ENCODE results near the gene DEFB112.

DEFB112 gene, protein sequence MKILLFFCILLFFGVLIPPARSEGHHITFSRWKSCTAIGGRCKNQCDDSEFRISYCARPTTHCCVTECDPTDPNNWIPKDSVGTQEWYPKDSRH

GRCh38 chr6:50049829-50050228, at the start of gene DEFB112:
DEFB112 (minus strand) TSS chr6:50049929; CDS start chr6:50049869, 60 bp downstream.
- no peak for DNase-seq (ENCODE audit: low spot score)

DNA sequence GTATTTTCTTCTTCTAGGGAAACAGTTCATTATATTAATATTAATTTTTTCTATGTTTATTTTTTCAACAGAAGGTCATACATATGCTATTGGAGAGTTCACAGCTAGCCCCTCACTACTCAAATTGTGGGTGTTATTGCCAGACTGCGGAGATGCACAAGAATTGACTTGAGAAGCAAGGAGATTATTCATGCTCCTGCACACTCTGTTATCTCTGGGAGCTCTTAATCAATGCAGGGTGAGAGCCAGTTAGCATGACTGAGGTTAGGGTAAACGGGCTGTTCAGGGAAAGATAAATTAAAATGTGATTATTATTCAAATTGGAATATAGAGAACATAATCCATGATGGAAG, 48.9 kb upstream of the DEFB112 start:
- DNase-seq (ENCODE audit: low spot score): no peak

GRCh38 chr6:50097966-50098640, 48.4 kb upstream of the DEFB112 start:
- no peak for DNase-seq (ENCODE audit: low spot score)

- no peak for DNase-seq (ENCODE audit: low spot score)
These were observed 46.6 kb upstream of the DEFB112 start for GRCh38 chr6:50096296-50096695.

DNA sequence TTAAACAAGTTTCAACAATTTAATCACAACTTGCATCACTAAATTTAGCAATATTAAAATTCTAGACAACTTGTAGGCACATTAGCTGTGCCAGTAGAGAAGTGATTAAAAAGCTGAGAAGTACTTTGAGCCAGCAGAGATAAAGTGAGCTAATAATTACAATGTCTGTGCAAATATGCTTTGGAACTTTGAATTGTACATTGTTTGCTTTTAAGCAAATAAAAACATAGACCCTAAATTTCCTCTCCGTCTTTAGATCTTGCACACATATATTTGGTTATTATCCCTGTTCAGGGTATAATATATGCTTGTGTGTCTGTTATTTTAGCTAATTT, 44.2 kb upstream of the DEFB112 start:
- DNase-seq (ENCODE audit: low spot score): no peak

- no peak for DNase-seq (ENCODE audit: low spot score)
These were observed 43.6 kb upstream of the DEFB112 start for GRCh38 chr6:50093116-50093937.

- DNase-seq (ENCODE audit: low spot score): no peak
These were observed 41.9 kb upstream of the DEFB112 start for GRCh38 chr6:50091641-50092040.

GRCh38 chr6:50089911-50090310, 40.2 kb upstream of the DEFB112 start:
- DNase-seq (ENCODE audit: low spot score): no peak

DNA sequence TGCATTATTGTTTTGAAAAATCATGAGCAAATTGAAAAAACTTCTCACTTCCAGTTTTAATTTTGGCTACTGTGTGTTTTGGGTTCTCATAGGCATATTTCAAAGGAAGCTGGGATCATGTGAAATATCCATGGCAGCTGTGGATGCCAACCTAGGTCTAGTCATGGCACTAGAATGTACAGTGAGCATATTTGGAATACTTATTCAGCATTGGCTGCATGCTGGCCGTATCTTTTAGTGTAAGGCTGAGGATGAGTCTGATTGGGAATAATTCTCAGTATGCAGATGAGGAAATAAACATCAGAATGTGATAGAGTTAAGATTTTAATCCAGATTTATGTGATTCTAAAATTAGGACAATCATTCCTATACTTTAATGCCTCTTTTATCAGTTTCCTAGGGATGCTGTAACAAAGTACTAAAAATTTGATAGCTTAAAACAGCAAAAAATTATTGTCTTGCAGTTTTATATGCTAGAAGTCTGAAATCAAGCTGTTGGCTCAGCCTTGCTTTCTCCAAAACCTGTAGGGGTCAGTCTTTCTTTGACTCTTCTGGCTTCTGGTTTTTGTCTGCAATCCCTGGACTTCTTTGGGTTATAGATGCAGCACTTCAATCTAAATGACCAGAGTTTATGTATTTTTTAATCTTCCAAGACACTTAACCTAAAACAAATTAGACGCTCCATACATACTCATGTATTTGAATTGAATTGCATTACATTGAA, 37.7 kb upstream of the DEFB112 start:
- no peak for DNase-seq (ENCODE audit: low spot score)

DNA sequence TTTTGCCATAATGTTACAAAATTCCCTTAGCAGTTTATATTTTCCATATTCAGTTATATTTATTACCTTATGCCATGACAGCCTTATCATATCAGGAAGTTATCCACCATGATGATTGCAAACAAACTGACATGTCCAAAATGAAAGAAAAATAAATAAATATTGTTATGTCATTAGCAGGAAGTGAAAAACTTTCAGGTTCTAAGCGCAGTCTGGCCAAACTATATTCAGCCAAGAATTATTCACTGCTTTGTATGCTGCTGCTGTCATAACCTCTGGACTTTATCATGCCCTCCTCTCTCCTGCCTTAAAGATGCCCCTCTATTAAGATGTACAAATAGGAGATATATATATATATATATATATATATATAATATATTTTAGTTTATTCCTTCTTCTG, 27.7 kb upstream of the DEFB112 start:
- DNase-seq (ENCODE audit: low spot score): no peak

GRCh38 chr6:50076431-50076830, 26.7 kb upstream of the DEFB112 start:
- DNase-seq (ENCODE audit: low spot score): no peak

DNA sequence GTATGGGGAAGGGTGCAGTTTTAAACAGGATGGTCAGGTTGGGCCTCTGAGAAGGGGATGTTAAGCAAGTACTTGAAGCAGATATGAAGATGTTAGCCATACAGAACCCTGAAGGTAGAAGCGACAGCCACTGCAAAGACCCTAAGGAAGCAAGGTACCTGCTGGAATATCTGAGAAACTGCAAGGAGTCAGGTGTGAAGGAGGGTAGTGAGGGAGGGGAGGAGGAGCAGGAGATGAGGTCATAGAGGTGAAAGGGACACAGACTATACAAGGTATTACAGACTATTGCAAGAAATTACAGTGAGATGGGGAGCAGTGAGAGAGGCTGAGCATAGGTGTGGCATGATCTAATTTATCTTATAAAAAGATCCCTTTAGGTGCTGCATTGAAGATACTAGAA, 22.2 kb upstream of the DEFB112 start:
- DNase-seq (ENCODE audit: low spot score): no peak

- no peak for DNase-seq (ENCODE audit: low spot score)
These were observed 20.4 kb upstream of the DEFB112 start for GRCh38 chr6:50070101-50070500.

DNA sequence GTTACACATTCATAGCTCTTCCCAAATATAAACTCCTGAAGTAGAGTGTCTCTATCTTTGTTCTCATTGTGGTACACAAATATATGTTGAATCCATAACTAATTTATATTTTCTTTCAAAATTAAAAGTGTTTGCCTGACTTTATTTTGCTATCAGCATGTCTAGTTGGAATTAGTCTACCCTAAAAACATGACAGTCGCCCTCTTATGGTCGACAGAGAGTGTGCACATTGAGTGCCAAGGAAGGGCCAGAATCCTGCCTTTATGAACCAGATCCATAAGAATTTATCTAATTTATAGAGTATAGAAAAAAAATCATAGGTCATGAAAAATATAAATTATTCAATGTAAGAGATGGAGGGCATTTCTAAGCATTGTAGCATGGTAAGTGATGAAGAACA, 12.3 kb upstream of the DEFB112 start:
- no peak for DNase-seq (ENCODE audit: low spot score)

- DNase-seq (ENCODE audit: low spot score): no peak
These were observed 6.5 kb upstream of the DEFB112 start for GRCh38 chr6:50056242-50056641.

DNA sequence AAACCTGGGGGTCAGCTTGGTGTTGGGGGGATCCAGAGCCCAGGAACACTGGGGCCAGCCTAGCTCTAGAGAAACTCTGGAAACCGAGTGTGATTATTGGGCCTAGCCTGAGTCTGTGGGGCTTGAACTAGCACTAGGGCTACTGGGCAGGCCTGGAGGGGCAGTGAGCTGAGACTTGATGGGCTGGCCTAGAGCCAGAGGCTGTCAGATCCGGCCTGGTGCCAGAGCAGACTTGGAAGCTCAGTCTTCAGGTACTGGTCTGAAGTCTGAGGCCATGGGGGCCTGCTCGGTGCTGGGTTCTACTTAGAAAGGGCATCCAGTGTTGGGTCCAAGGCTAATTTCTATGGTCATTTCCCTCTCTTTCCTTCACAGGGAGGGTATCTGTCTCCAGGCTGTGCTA, 2.7 kb downstream of the DEFB112 start:
- DNase-seq (ENCODE audit: low spot score): no peak

DNA sequence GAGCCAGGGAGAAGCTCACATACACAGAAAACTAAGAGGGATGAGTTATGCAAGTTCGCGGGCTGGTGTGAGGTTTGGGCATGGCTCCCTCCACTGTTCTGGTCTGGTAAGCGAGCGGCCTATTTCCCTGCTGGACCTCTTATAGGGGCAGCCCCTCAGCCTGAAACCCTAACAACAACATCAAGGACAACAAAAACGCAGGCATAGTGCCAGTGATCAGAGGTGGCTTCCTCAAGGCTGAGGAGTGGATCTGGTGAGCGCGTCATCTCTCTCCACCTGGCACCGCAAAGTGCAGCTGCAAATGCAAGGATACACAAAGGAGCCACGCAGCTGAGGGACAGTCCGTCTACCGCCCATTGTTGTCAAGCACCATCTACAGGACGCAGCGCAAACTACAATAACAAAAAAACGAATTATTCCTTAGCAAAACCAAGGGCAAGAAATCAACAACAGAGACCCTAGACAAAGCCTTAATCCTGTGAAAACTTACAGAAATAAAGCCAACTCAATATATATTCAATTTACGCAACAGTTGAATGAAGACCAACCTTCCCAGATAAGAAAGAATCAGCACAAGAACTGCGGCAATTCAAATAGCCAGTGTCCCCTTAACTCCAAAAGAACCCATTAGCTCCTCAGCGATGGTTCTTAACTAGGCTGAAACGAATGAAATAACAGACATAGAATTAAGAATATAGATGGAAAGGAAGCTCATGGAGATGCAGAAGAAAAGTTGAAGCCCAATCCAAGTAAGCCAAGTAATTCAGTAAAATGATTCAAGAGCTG, 18.8 kb downstream of the DEFB112 start:
- no peak for DNase-seq (ENCODE audit: low spot score)

GRCh38 chr6:50030350-50030749, 19.4 kb downstream of the DEFB112 start:
- DNase-seq (ENCODE audit: low spot score): no peak

GRCh38 chr6:50025258-50025657, 24.5 kb downstream of the DEFB112 start:
- DNase-seq (ENCODE audit: low spot score): no peak

GRCh38 chr6:50021894-50022293, 27.8 kb downstream of the DEFB112 start, which contains the start of gene DEFB110:
DEFB110 (minus strand) TSS chr6:50021994; CDS start chr6:50021935, 59 bp downstream.
- no peak for DNase-seq (ENCODE audit: low spot score)

DNA sequence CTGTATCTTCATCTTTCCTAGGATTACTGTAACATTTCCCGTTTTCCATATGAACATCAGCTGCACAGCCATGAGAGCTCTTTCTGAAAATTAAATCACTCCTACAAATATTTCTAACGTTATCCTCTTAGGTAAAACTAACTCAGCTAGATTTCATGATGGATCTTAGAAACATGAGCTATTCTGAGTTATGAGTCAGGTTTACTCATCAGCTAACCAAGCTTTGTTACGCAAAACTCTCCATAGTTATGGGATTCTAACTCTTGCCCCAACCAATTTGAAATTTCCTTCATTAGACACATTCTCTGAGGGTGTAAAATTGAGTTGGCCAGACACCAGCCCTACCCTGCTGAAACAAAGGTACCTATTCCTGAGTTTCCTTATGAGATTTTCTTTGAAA, 41.9 kb downstream of the DEFB112 start:
- DNase-seq (ENCODE audit: low spot score): no peak

DNA sequence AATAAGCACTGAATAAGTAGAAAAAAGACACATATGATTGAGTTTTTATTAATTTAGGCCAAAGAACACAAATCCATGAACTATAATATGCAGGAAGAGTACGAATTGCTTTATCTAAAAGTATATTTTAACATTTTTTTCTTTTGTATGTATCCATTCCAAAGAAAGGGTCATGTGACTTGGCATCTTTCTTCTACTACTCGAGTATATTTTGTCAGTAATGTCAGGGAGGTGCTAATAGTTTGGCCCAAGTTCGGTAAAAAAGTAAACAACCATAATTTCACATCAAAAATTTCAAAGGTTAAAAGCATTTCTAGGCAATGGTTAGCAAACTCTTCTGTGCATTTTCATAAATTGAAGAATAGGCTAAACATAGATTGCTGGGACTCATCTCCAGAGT, 46.6 kb downstream of the DEFB112 start:
- DNase-seq (ENCODE audit: low spot score): no peak

Measured in hematopoietic multipotent progenitor cell treated with erythropoietin and hydrocortisone succinate and interleukin-3 and kit ligand, for 15 days (in vitro differentiated cells).